ENCODE measurements around the gene CES2.
"Not testable (repeated sequence)": the region's sequence is repeated elsewhere in the genome, so short reads cannot be mapped to it uniquely, and the experiment has no call there.

The CES2 gene

GRCh38 chr16:66955363-66956153, 20.2 kb downstream of the CES2 start:
- DNase-seq: not testable (repeated sequence)

- not testable (repeated sequence) for DNase-seq
These were observed 20.8 kb downstream of the CES2 start for GRCh38 chr16:66956154-66956457.

- DNase-seq: no peak
These were observed 23.8 kb downstream of the CES2 start for GRCh38 chr16:66958857-66959703.

GRCh38 chr16:66959704-66960161, 24.4 kb downstream of the CES2 start:
- DNase-seq: no peak

- no peak for DNase-seq
These were observed 25.0 kb downstream of the CES2 start for GRCh38 chr16:66960270-66960669.

- DNase-seq: peak; percentile 65 to 79
These were observed 25.9 kb downstream of the CES2 start, which contains the start of gene CES3 for GRCh38 chr16:66961065-66961744. CES3 (plus strand) TSS chr16:66961266; CDS start chr16:66961308, 42 bp downstream.

- DNase-seq: peak; percentile 31 to 40
These were observed 26.6 kb downstream of the CES2 start for GRCh38 chr16:66961914-66962313.

GRCh38 chr16:66964049-66964448, 28.7 kb downstream of the CES2 start:
- DNase-seq: no peak

GRCh38 chr16:66968847-66969246, 33.5 kb downstream of the CES2 start:
- no peak for DNase-seq

GRCh38 chr16:66970775-66971720, 35.7 kb downstream of the CES2 start:
- DNase-seq: no peak

GRCh38 chr16:66972983-66973382, 37.7 kb downstream of the CES2 start:
- DNase-seq: no peak

GRCh38 chr16:66973716-66974115, 38.4 kb downstream of the CES2 start:
- no peak for DNase-seq

GRCh38 chr16:66974156-66974931, 39.0 kb downstream of the CES2 start:
- not testable (repeated sequence) for DNase-seq

GRCh38 chr16:66974932-66975246, 39.6 kb downstream of the CES2 start:
- not testable (repeated sequence) for DNase-seq

GRCh38 chr16:66975302-66975893, 40.1 kb downstream of the CES2 start:
- no peak for DNase-seq

- no peak for DNase-seq
These were observed 41.4 kb downstream of the CES2 start for GRCh38 chr16:66976746-66977145.

GRCh38 chr16:66977341-66978113, 42.2 kb downstream of the CES2 start:
- DNase-seq: peak; percentile 70 to 72

GRCh38 chr16:66979011-66979717, 43.8 kb downstream of the CES2 start:
- no peak for DNase-seq

- no peak for DNase-seq
These were observed 47.7 kb downstream of the CES2 start for GRCh38 chr16:66983033-66983432.

- DNase-seq: no peak
These were observed 49.6 kb downstream of the CES2 start for GRCh38 chr16:66984892-66985311.

Data from NCI-H2081 (cell line).